Keratinocyte (primary cell): ENCODE measurements around the gene EIF3A. TPM values are rescaled to one million over a fixed set of nuclear protein-coding genes. Genes with fewer than 3 reads are reported as not detected.

Source experiments
- DNase-seq: peaks from one replicate; pipeline ENCODE4 v3.0.0-alpha.2; 2011; ENCODE audit warnings: low read depth, missing footprints, low spot score
- FAIRE-seq: peaks from 2 replicates; lab custom pipeline; 2011; peaks lifted over from hg19 to GRCh38; lab: Jason Lieb, UNC
- H2AFZ ChIP-seq: 2 replicates; pipeline ENCODE4 v1.6.0; 2012; ENCODE audit warnings: low read length, control low read depth, inconsistent platforms; ENCODE audit not compliant: control insufficient read depth
- H3K27ac ChIP-seq: 2 replicates; pipeline ENCODE4 v1.5.1; 2011; ENCODE audit warnings: low read length; ENCODE audit not compliant: control insufficient read depth, insufficient read depth
- H3K27me3 ChIP-seq: 3 replicates; pipeline ENCODE4 v1.6.0; 2011; ENCODE audit warnings: low read length; ENCODE audit not compliant: control insufficient read depth, insufficient read depth; ENCODE audit errors: extremely low read depth
- H3K36me3 ChIP-seq, 2 experiments: 2 replicates in 1 of 2; 3 replicates in 1 of 2; pipeline ENCODE4 v1.5.1; 2011; ENCODE audit warnings: low read length in 2 of 2, mild to moderate bottlenecking in 1 of 2; ENCODE audit not compliant: control insufficient read depth in 2 of 2, insufficient read depth in 2 of 2; ENCODE audit errors: extremely low read depth in 1 of 2
- H3K4me1 ChIP-seq: 3 replicates; pipeline ENCODE4 v1.5.1; 2011; ENCODE audit warnings: low read length; ENCODE audit not compliant: control insufficient read depth, insufficient read depth; ENCODE audit errors: extremely low read depth
- H3K4me2 ChIP-seq: 3 replicates; pipeline ENCODE4 v1.6.0; 2011; ENCODE audit warnings: low read depth, low read length; ENCODE audit not compliant: control insufficient read depth, insufficient read depth; ENCODE audit errors: extremely low read depth
- H3K4me3 ChIP-seq, 3 experiments: fragments of 200-600 bp in 1 of 3; sonication (generic) in 1 of 3; 2 replicates in 2 of 3; 3 replicates in 1 of 3; pipeline ENCODE4 v1.5.1; 2011 to 2016; ENCODE audit warnings: low read length in 3 of 3, mild to moderate bottlenecking in 3 of 3, control low read depth in 2 of 3, inconsistent platforms in 1 of 3, low read depth in 1 of 3, mixed read lengths in 1 of 3, mixed run types in 1 of 3, moderate library complexity in 1 of 3; ENCODE audit not compliant: control insufficient read depth in 2 of 3, insufficient read depth in 2 of 3; ENCODE audit errors: extremely low read depth in 1 of 3
- H3K79me2 ChIP-seq: 2 replicates; pipeline ENCODE4 v1.6.0; 2012; ENCODE audit warnings: low read length; ENCODE audit not compliant: control insufficient read depth, insufficient read depth
- H3K9ac ChIP-seq: 3 replicates; pipeline ENCODE4 v1.6.0; 2011; ENCODE audit warnings: low read length; ENCODE audit not compliant: control insufficient read depth, insufficient read depth; ENCODE audit errors: extremely low read depth
- H3K9me1 ChIP-seq: 3 replicates; pipeline ENCODE4 v1.6.0; 2011; ENCODE audit warnings: low read length; ENCODE audit not compliant: control insufficient read depth, insufficient read depth; ENCODE audit errors: extremely low read depth
- H3K9me3 ChIP-seq: 2 replicates; pipeline ENCODE4 v1.5.1; 2012; ENCODE audit warnings: low read depth, low read length; ENCODE audit not compliant: control insufficient read depth
- H4K20me1 ChIP-seq: 3 replicates; pipeline ENCODE4 v1.6.0; 2011; ENCODE audit warnings: low read length; ENCODE audit not compliant: control insufficient read depth, insufficient read depth; ENCODE audit errors: extremely low read depth
- EZH2 ChIP-seq: IDR thresholded peaks from one replicate; pipeline ENCODE4 v1.6.1; 2012; ENCODE audit warnings: inconsistent platforms, mild to moderate bottlenecking, low read length, moderate library complexity
- dilution Hi-C: fragments of 300-500 bp; cut with MboI; formaldehyde crosslinking; loops from one replicate; pipeline ENCODE4 v1.7.0; 2020; ENCODE audit warnings: low sequenced_read_pairs; ENCODE audit not compliant: extremely low pct_ligation_motif_present
- polyA plus RNA-seq, 5 experiments: library from polyadenylated mRNA; depleted of rRNA in 3 of 5; stranded (reverse) in 3 of 5; stranded (forward) in 1 of 5; unstranded in 1 of 5; fragments of >200 nt; gene quantifications; 1 replicate in 1 of 5; 2 replicates in 3 of 5; 3 replicates in 1 of 5; pipeline versions ENCODE4 v1.2.1 to v1.2.3, GENCODE V29; 2011 to 2012; ENCODE audit warnings: missing spikeins in 2 of 5, low read depth in 1 of 5, low replicate concordance in 1 of 5
- small RNA-seq, 3 experiments: library from RNA; depleted of rRNA; stranded (forward); fragments of <200 nt; gene quantifications; one replicate each; pipeline ENCODE3, GENCODE V24; 2012; ENCODE audit warnings: low read depth in 3 of 3, low replicate concordance in 1 of 3; ENCODE audit not compliant: insufficient read length in 3 of 3
- TF ChIP-seq, protein P1 (sequence below), 3 experiments: IDR thresholded peaks in 1 of 3; conservative IDR thresholded peaks in 1 of 3; optimal IDR thresholded peaks in 1 of 3; 2 replicates in 2 of 3; 3 replicates in 1 of 3; pipeline versions ENCODE3 to v1.5.1; 2011; ENCODE audit warnings: low read length in 3 of 3, mild to moderate bottlenecking in 3 of 3, moderate library complexity in 2 of 3, control low read depth in 1 of 3, inconsistent platforms in 1 of 3; ENCODE audit not compliant: insufficient read depth in 2 of 3; ENCODE audit errors: extremely low read depth in 1 of 3

Gene EIF3A
- polyA plus RNA-seq, 1 donor (not counting 4 experiments of a cell fraction or from before 2014, with no cell fraction given), result 84.4 TPM

DNA sequence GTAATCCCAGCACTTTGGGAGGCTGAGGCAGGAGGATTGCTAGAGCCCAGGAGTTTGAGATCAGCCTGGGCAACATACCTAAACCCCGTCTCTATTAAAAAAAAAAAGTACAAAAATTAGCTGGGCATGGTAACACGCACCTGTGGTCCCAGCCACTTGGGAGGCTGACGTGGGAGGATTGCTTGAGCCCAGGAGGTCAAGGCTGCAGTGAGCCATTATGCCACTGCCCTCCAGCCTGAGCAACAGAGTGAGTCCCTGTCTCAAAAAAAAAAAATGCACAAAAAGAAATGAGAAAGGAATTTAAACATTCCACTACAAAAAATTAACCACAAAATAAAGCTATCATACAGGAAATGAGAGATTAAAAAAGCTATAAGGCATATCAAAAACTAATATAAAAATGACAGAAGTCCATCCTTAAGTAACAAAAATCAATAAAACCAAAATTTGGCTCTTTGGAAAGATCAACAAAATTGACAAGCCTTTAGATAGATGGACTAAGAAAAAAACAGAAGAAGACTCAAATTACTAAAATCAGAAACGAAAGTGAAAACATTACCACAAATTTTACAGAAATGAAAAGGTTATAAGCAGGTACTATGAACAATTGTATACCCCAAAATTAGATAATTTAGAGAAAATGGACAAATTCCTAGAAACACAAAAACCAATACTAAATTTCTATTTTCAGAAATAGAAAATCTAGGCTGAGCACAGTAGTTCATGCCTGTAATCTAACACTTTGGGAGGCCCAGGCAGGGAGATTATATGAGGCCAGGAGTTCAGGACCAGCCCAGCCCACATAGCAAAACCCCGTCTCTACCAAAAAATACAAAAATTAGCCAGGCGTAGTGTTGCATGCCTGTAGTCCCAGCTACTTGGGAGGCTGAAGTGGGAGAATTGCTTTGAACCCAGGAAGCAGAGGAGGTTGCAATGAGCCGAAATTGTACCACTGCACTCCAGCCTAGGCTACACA is 93.5 kb downstream of the EIF3A start:
- Histone ChIP-seq H3K9ac (no peak overlapping the region), H3K9me3 (no peaks in the 10 kb centered on the region), H3K27me3 (no peaks in the 10 kb centered on the region), H3K4me3 (no peak overlapping the region), H2AFZ (no peak overlapping the region), H3K4me1 (no peaks in the 10 kb centered on the region), H3K4me2 (no peak overlapping the region), H3K27ac (no peak overlapping the region), H3K9me1 (no peaks in the 10 kb centered on the region), H3K79me2 (no peaks in the 10 kb centered on the region), H4K20me1 (no peaks in the 10 kb centered on the region), H3K36me3 (no peaks in the 10 kb centered on the region)
- DNase-seq, result no peak
- no peak for FAIRE-seq
- TF ChIP-seq, protein P1, sequence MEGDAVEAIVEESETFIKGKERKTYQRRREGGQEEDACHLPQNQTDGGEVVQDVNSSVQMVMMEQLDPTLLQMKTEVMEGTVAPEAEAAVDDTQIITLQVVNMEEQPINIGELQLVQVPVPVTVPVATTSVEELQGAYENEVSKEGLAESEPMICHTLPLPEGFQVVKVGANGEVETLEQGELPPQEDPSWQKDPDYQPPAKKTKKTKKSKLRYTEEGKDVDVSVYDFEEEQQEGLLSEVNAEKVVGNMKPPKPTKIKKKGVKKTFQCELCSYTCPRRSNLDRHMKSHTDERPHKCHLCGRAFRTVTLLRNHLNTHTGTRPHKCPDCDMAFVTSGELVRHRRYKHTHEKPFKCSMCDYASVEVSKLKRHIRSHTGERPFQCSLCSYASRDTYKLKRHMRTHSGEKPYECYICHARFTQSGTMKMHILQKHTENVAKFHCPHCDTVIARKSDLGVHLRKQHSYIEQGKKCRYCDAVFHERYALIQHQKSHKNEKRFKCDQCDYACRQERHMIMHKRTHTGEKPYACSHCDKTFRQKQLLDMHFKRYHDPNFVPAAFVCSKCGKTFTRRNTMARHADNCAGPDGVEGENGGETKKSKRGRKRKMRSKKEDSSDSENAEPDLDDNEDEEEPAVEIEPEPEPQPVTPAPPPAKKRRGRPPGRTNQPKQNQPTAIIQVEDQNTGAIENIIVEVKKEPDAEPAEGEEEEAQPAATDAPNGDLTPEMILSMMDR (optimal IDR thresholded peaks at IDR 0.05 in 1 of 3, IDR thresholded peaks at IDR 0.05 in 1 of 3, conservative IDR thresholded peaks at IDR 0.05 in 1 of 3; ENCODE audit: extremely low read depth in 1 of 3, insufficient read depth in 2 of 3, low read length in 3 of 3), result no peak
- TF ChIP-seq EZH2, result no peak
- dilution Hi-C loops, result no loop called here

DNA sequence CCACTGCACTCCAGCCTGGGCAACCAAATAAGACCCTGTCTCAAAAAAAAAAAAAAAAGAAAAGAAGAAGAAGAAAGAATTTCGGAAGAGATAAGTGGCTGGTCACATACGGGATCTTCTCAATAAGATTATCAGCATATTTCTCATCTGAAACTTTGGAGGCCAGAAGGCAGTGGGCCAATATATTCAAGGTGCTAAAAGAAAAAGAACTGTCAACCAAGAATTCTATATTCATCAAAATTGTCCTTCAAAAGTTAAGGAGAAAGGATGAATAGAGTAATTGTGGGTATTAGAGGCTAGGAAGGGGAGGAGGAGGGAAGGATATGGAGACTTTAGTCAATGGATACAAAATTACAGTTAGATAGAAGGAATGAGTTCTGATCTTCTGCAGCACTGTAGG is 95.0 kb downstream of the EIF3A start:
- H2AFZ ChIP-seq, result no peak overlapping the region
- no peak for FAIRE-seq
- dilution Hi-C loops, result no loop called here

More for the DNA sequence above, 95.0 kb downstream of the EIF3A start:
- no peak for TF ChIP-seq EZH2
- Histone ChIP-seq H3K4me3 (no peak overlapping the region), H3K4me2 (no peak overlapping the region), H3K4me1 (no peaks in the 10 kb centered on the region), H3K27me3 (no peaks in the 10 kb centered on the region), H3K9me3 (no peaks in the 10 kb centered on the region), H4K20me1 (no peaks in the 10 kb centered on the region), H3K27ac (no peak overlapping the region), H3K9ac (no peak overlapping the region), H3K9me1 (no peaks in the 10 kb centered on the region), H3K79me2 (no peaks in the 10 kb centered on the region), H3K36me3 (no peaks in the 10 kb centered on the region)
- DNase-seq, result no peak

Small RNA genes lying within 50 kb of the gene (small RNA-seq; reads per million reads assigned to genes)
- gene AL355598.1 (0 reads per million in 3 experiments), gene RF00413 (0 to 0.50 (median 0.13) reads per million in 3 experiments), gene SNORA19 (0 to 9.0 (median 0.87) reads per million in 3 experiments)

Other genes starting within 250 kb of the EIF3A start
- gene NANOS1, start 51.1 kb downstream of the EIF3A start, polyA plus RNA-seq, result 1.4 to 3.2 TPM (median 2.1 TPM) in 3 replicates
- gene DENND10, start 23.3 kb upstream of the EIF3A start, polyA plus RNA-seq, result 74.0 to 80.4 TPM (median 76.5 TPM) in 3 replicates
- 17.0 to 27.6 TPM (median 20.9 TPM) in 3 replicates for gene SFXN4, start 84.9 kb upstream of the EIF3A start, polyA plus RNA-seq
- gene PRDX3, start 98.0 kb upstream of the EIF3A start, polyA plus RNA-seq, result 251 to 304 TPM (median 266 TPM) in 3 replicates
- 3.6 to 12.2 TPM (median 7.6 TPM) in 3 replicates for gene GRK5, start 126.8 kb upstream of the EIF3A start, polyA plus RNA-seq